ENCODE data around the gene E2F2. TPM values are rescaled to one million over a fixed set of nuclear protein-coding genes. Genes with fewer than 3 reads are reported as not detected.
A peak's percentile ranks its signal among the peaks of the same experiment; 100 is the strongest.

E2F2 gene
- total RNA-seq, 3 donors from 2014 or later (not counting 1 experiment from before 2014, with no cell fraction given), result 2.1 to 3.9 (median 3.2) TPM

DNA sequence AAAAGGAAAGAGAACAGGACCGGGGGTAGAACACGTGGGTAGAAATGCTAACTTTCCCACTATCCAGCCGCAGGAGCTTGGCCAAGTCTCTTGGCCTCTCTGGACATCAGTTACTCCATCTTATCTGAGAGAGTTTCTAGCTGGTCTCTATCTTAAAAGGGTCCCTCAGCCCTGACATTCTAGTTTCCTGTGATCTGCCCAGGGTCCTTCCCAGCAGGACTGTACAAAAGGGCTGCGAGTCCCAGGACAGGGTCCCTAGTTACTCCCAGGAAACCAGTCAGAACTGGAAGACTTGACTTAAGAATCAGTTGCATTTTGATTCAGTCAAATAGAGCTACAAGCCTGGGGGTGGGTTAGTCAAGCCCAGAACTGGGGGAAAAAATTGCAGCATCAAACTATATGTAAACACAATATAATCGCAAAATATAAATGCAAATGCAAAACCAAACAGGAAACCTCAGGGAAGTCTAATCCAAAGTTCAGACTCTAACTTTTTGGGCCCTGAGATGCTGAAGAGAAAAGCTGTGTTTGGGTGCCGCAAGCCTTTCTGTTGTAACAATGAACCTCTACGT is 49.9 kb downstream of the E2F2 start:
- H3K9me3 Mint-ChIP-seq, result no peaks in the 10 kb centered on the region
- H3K27me3 Mint-ChIP-seq (ENCODE audit: low read depth in 2 of 2), result peaks cover 19 to 35% of the 10 kb centered on the region in 2 donors
- ATAC-seq (no peak), DNase-seq (no peak)
- Histone ChIP-seq H3K9me3 (ENCODE audit: control insufficient read depth, insufficient read depth, low read length) (no peaks in the 10 kb centered on the region), H3K27ac (ENCODE audit: low read length) (no peak overlapping the region), H3K4me1 (ENCODE audit: control insufficient read depth, insufficient read depth, low read length) (peaks cover 16% of the 10 kb centered on the region), H3K27me3 (ENCODE audit: control insufficient read depth, insufficient read depth, low read length) (peaks cover 16% of the 10 kb centered on the region), H3K4me3 (ENCODE audit: low read length) (no peak overlapping the region), H3K36me3 (ENCODE audit: control insufficient read depth, insufficient read depth, low read length) (no peaks in the 10 kb centered on the region)
- TF ChIP-seq, protein P1, sequence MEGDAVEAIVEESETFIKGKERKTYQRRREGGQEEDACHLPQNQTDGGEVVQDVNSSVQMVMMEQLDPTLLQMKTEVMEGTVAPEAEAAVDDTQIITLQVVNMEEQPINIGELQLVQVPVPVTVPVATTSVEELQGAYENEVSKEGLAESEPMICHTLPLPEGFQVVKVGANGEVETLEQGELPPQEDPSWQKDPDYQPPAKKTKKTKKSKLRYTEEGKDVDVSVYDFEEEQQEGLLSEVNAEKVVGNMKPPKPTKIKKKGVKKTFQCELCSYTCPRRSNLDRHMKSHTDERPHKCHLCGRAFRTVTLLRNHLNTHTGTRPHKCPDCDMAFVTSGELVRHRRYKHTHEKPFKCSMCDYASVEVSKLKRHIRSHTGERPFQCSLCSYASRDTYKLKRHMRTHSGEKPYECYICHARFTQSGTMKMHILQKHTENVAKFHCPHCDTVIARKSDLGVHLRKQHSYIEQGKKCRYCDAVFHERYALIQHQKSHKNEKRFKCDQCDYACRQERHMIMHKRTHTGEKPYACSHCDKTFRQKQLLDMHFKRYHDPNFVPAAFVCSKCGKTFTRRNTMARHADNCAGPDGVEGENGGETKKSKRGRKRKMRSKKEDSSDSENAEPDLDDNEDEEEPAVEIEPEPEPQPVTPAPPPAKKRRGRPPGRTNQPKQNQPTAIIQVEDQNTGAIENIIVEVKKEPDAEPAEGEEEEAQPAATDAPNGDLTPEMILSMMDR (IDR thresholded peaks at IDR 0.05), result no peak
- H3K27ac Mint-ChIP-seq, result no peak overlapping the region
- H3K4me3 Mint-ChIP-seq, result peak overlapping the region; percentile 49
- H3K36me3 Mint-ChIP-seq, result no peaks in the 10 kb centered on the region
- 80% methylated on average over 7 of the region's 7 CpGs for WGBS (ENCODE audit: insufficient coverage)
- peaks cover 13 to 18% of the 10 kb centered on the region in 2 donors for H3K4me1 Mint-ChIP-seq
- intact Hi-C loops (cut with micrococcal nuclease), result no loop called here

DNA sequence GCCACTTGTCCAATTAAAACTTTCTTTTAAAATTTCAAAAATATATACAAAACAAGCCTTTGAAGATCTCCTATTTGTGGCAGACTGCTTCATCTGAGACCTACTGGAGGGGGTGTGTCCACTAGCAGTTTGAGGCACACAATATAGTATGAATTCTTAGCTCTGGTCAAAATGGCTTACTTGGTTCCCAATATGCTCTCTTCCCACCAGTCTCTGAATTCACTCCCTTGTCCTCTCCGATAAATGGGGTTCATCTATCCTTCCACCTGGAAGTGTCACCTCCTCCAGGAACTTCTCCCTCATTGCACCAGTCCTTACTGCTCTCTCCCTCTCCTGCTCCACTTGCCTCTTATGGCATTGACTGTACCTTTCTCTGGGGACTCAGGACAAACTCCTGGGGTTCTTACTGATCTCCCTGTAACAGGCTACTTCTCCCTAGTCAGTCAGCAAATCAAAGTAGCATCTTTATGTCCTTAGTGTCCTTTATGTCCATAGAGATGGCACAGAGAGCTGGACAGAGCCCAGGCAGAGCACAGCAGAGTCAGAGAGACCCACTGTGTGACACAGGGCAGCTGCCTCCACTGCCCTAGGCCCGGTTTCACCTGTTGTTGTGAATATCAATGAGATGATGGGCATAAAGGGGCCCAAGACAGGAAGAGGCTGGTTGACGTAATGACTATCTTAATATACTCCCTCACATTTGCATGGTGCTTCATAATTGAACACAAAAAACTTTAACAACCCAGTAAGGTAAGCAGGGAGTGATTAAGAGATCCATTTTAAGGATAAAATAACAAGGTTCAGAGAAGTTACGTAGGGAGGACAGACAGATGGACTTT is 50.6 kb downstream of the E2F2 start:
- H3K9me3 Mint-ChIP-seq, result no peaks in the 10 kb centered on the region
- Histone ChIP-seq H3K27ac (ENCODE audit: low read length) (no peak overlapping the region), H3K27me3 (ENCODE audit: control insufficient read depth, insufficient read depth, low read length) (peaks cover 16% of the 10 kb centered on the region), H3K9me3 (ENCODE audit: control insufficient read depth, insufficient read depth, low read length) (no peaks in the 10 kb centered on the region), H3K4me3 (ENCODE audit: low read length) (no peak overlapping the region), H3K36me3 (ENCODE audit: control insufficient read depth, insufficient read depth, low read length) (no peaks in the 10 kb centered on the region), H3K4me1 (ENCODE audit: control insufficient read depth, insufficient read depth, low read length) (peaks cover 16% of the 10 kb centered on the region)
- WGBS (ENCODE audit: insufficient coverage), result 74% methylated on average over 3 of the region's 4 CpGs
- intact Hi-C loops (cut with micrococcal nuclease), result no loop called here
- H3K27ac Mint-ChIP-seq, result no peak overlapping the region
- peak overlapping the region; percentile 49 for H3K4me3 Mint-ChIP-seq
- ATAC-seq (no peak), DNase-seq (no peak)
- peaks cover 13 to 18% of the 10 kb centered on the region in 2 donors for H3K4me1 Mint-ChIP-seq
- peaks cover 17 to 35% of the 10 kb centered on the region in 2 donors for H3K27me3 Mint-ChIP-seq (ENCODE audit: low read depth in 2 of 2)
- TF ChIP-seq, protein P1 (IDR thresholded peaks at IDR 0.05), result no peak
- no peaks in the 10 kb centered on the region for H3K36me3 Mint-ChIP-seq

DNA sequence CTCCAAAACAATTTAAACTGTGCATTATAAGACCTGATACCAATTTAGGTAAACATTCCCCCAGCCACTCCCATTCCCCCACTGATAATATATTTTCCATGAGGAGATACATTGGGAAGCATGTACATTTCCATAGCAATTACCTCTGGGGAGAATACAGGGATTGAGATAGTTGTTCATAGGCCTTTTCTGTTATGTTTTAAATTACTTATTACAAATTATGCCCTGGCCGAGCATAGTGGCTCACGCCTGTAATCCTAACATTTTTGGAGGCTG is 51.4 kb downstream of the E2F2 start:
- H3K27me3 ChIP-seq (ENCODE audit: control insufficient read depth, insufficient read depth, low read length), result peaks cover 14% of the 10 kb centered on the region
- no peak overlapping the region for H3K4me3 ChIP-seq (ENCODE audit: low read length)
- Mint-ChIP-seq H3K27me3 (ENCODE audit: low read depth in 2 of 2) (peaks cover 17 to 35% of the 10 kb centered on the region in 2 donors), H3K27ac (no peak overlapping the region), H3K36me3 (no peaks in the 10 kb centered on the region), H3K4me1 (peaks cover 7 to 13% of the 10 kb centered on the region in 2 donors), H3K4me3 (no peak overlapping the region), H3K9me3 (no peaks in the 10 kb centered on the region)
- ATAC-seq (no peak), DNase-seq (no peak)
- H3K9me3 ChIP-seq (ENCODE audit: control insufficient read depth, insufficient read depth, low read length), result no peaks in the 10 kb centered on the region
- H3K27ac ChIP-seq (ENCODE audit: low read length), result no peak overlapping the region
- 100% methylated on average over 1 of the region's 2 CpGs for whole genome bisulfite sequencing (ENCODE audit: insufficient coverage)
- intact Hi-C loops (cut with micrococcal nuclease), result no loop called here
- peaks cover 11% of the 10 kb centered on the region for H3K4me1 ChIP-seq (ENCODE audit: control insufficient read depth, insufficient read depth, low read length)
- TF ChIP-seq, protein P1 (IDR thresholded peaks at IDR 0.05), result no peak
- no peaks in the 10 kb centered on the region for H3K36me3 ChIP-seq (ENCODE audit: control insufficient read depth, insufficient read depth, low read length)
